Activated effector memory CD4-positive, alpha-beta T cell treated with anti-CD3 and anti-CD28 coated beads, Interleukin-2, amount 50 U/mL, for 16 hours (primary cell): Measurements from ENCODE around the gene SLC25A10.

Experiments used
- DNase-seq: peaks from one replicate; pipeline ENCODE4 v3.0.0-alpha.2; 2020

SLC25A10 gene

GRCh38 chr17:81706757-81707624 is 5.1 kb upstream of the SLC25A10 start:
- DNase-seq: peak; percentile 60

- peak; percentile 61 for DNase-seq
These were observed 4.1 kb upstream of the SLC25A10 start for GRCh38 chr17:81707725-81708646.

DNA sequence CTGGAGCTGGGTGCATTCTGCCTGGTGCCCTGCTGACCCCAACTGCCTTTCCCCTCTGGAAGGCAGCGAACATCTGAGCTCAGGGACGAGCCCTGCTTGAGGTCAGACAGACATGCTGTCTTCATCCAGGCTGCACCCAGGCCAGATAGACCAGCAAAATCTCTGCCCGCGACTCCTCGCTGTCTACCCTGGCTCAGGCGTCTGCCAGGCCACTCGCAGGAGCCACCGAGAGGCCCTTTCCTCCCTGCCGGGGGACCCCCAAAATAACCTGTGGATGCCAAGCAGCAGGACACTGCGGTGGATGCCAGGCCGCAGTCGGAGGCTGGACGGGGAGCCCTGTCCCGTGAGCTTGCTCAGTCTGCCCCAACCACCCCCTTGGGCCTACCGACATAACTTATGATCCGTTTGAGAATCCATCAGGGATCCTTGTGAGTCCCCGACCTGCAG is 3.3 kb upstream of the SLC25A10 start:
- peak; percentile 58 for DNase-seq

- DNase-seq: no peak
These were observed 1.4 kb upstream of the SLC25A10 start for GRCh38 chr17:81710514-81711308.

DNA sequence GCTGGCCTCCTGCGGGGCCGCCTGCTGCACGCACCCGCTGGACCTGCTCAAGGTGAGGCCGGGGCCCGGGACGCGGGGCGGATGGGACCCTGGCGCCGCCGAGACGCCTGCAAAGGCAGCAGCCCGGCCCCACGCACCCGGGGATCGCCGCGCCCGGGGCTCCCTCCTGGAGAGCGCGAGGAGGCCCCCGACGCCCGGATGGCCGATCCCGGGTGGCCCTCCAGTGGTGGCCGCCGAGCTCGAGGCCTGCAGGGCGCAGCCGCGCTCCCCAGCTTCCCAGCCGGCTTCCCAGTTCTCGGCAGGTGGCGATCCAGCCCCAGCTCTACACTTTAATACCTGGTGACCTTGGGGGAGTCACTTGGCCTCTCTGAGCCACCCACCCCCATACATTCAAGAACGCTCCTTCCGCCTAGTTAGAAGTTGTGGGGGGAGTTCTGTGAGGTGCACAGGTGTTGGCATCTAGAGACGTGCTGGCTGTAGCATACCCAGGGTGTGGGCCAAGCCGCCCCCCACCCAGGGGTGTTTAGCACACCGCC is 452 bp downstream of the SLC25A10 start:
- no peak for DNase-seq

DNA sequence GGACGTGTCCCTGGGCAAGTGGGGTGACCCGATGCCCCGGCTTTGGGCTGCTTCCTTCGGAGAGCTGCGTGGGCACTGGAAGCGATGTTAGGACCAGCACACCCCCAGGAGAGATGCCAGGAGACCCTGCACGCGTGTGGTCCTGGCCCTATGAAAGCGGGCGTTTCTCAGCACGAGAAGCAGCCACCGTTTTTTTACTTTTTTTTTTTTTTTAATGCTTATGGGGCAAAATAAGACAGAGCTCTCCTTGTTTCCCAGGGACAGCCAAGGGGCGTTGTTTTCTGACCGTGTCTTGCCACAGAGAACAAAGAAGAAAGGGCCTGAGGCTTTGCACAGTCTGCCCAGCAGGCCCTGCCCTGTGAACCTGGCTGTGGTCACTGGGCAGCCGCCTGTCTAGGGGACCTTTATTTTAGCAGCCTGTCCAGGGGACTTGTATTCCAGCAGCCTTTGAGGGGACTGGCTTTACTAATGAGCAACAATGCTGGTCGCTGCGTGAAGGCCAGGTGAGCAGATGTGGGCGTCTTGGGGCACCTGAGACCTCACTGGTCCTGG is 996 bp downstream of the SLC25A10 start:
- DNase-seq: peak; percentile 62

DNA sequence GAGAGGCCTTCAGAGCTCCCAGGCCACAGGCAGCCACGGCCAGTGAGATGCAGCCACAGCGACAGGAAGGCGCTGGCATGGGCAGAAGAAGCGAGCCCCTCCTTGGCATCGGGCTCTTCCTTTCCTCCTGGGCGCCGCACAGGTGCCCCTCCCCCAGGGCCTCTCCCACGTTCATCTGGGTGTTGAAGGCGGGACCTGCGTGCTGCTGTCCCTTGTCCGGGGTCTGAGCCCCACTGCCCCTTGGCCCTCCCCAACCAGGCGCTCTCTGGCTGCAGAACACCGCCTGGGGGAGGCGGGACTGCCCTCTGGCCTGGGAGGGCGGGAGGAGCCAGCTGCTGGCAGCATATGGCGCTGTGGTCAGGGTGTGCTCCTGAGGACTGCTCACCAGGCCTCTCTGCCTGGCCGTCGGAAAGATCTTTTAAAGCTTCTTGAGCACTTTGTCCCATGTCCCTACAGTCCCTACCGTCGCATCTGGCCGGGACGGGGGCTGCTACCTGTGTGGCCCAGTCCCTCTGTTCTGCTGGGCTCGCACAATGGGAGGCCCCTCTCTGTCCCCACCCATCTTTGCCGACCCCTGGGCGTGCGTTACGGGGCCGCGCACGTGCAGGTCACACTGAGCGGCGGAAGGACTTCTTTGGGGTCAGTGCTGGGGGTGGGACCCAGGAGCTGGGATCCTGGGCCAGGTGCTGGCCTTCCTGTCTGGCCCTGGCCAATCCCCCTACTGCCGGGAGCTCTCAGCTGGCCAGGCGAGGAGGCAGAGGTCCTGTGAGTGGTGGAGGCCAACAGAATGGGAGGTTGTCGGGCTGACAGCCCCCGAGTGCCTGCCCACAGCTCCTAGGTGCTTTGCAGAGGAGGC is 1.7 kb downstream of the SLC25A10 start:
- DNase-seq: peak; percentile 62

- DNase-seq: peak; percentile 62
These were observed 2.5 kb downstream of the SLC25A10 start for GRCh38 chr17:81714412-81715106.

- peak; percentile 61 for DNase-seq
These were observed 3.2 kb downstream of the SLC25A10 start for GRCh38 chr17:81715107-81715871.

DNA sequence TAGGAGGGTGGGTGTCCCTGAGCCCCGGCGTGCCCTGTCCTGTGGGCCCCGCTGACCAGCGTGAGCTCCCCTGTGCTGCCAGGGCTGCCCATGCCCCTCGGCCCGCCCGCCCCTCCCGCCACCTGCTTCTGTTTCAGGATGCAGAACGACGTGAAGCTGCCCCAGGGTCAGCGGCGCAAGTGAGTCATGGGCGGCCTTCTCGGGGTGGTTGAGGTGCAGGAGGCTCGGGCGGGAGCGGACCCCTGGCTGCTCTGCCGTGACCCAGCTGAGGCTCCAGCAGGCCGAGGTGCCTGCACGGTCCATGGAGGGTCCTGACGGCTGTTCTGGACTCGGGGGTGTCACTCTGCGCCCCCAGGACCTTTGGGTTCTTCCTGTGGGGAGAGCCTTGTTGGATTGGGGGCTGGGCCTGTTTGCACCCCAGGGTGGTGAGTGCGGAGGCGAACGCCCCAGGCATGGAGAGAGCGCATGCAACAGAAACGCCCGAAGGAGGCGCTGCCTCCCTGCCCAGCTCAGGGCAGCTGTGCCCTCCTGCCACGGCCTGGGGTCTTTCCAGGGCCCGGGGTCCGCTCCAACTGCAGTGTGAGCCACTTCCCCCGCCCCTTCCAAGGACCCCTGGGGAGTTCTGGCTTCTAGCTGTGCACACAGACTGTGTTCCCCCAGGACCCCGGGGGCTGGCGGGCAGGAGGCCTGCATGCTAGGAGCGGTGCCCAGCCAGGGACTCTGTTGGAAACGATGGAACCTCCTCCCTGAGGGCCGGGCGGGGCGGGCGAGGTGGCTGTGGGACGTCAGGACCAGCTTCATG is 4.0 kb downstream of the SLC25A10 start:
- peak; percentile 59 for DNase-seq

- DNase-seq: peak; percentile 59
These were observed 4.6 kb downstream of the SLC25A10 start for GRCh38 chr17:81716674-81716996.

GRCh38 chr17:81717049-81717765 is 5.1 kb downstream of the SLC25A10 start:
- DNase-seq: peak; percentile 64

GRCh38 chr17:81717766-81718089 is 5.6 kb downstream of the SLC25A10 start:
- DNase-seq: peak; percentile 60

DNA sequence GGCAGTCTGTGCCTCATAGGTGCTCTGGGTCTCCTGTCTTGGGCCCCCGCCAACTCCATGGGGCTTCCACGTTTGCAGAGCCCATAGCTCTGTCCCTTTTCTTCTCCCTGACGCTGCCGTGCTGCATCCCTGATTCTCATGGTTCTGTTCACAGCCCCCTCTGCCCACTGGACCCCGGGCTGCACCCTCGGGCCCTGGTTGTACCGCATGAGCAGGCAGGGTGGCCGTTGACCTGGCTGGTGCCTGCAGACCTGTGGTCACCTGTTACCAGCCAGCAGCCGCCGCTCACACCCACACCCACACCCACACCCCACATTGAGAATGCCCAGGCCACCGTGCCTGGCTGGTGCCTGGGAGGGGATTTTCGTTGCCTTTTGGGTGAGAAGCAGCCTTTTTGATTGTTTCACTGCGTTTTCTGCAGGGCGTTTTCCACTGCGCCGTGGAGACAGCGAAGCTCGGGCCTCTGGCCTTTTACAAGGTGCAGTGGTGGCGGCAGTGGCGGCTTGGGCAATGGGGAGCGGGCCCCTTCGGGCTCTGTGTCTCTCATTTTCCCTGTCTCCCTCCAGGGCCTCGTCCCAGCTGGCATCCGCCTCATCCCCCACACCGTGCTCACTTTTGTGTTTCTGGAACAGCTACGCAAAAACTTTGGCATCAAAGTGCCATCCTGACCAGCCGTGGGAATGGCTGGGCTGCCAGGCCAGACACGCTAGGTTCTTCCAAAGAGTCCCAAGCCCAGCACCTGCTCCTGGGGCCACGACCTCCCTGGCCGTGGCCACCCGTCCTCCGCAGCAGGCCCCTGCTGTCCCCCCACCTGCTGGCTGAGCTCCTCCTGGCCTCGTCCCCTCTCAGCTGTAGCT is 7.6 kb downstream of the SLC25A10 start:
- DNase-seq: no peak

- DNase-seq: no peak
These were observed 8.4 kb downstream of the SLC25A10 start for GRCh38 chr17:81720267-81721071.
